Activated naive CD4-positive, alpha-beta T cell treated with anti-CD3 and anti-CD28 coated beads, Interleukin-2, amount 50 U/mL, for 24 hours (primary cell): ENCODE data around the gene RTN3.
A peak's percentile ranks its signal among the peaks of the same experiment; 100 is the strongest.
"Not testable (repeated sequence)": the region's sequence is repeated elsewhere in the genome, so short reads cannot be mapped to it uniquely, and the experiment has no call there.

Experiments
- H3K27ac Mint-ChIP-seq: one replicate; pipeline ENCODE4 v1.8.0; 2021; ENCODE audit warnings: mild to moderate bottlenecking, mixed read lengths
- H3K27me3 Mint-ChIP-seq: one replicate; pipeline ENCODE4 v1.8.0; 2021; ENCODE audit warnings: mixed read lengths
- H3K36me3 Mint-ChIP-seq: one replicate; pipeline ENCODE4 v1.8.0; 2021; ENCODE audit warnings: mixed read lengths
- H3K4me1 Mint-ChIP-seq: one replicate; pipeline ENCODE4 v1.8.0; 2021; ENCODE audit warnings: mixed read lengths
- H3K4me3 Mint-ChIP-seq: one replicate; pipeline ENCODE4 v1.8.0; 2021; ENCODE audit warnings: mild to moderate bottlenecking, mixed read lengths
- H3K9me3 Mint-ChIP-seq: one replicate; pipeline ENCODE4 v1.8.0; 2021; ENCODE audit warnings: mixed read lengths

RTN3 gene

DNA sequence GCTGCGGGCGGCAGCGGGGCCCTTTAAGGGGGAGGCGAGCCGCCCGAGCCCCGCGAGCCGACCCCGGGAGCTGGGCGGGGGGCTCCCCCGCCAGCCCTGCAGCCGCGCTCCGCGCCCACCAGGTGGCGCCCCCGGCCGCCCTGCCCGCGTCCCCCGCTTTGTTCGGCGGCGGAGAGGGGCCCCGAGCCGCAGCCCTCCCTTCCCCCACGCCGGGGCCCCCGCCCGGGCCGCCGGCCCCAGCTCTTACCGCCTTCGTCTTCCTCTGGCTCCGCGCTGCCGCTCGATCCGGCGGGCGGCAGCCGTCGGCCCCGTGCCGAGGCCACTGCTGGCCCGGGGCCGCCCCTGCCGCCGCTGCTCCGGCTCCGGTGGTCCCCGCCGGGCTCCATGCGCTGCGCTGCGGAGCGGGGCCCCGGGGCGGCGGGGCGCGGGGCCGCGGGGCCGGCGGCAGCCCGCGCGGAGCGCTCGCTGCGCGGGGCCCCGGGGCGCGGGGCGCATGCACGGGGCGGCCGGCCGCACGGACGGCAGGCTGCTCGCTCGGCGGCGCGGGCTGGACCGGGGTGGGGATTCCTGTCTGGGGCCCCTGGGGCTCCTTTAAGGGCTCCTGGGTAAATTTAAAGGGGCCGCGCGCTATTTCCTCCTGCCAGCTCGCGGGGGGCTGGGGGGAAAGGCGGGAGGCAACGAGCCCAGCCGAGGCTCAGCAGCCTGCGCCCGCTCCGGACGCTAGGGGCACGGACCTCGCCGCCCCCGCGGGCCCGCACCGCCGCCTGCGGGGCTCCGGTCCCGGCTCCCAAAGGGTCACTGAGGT is 87.1 kb downstream of the RTN3 start, which contains the start of gene ZFTA:
TSS of gene ZFTA (minus strand) at position 539 of the 805 bp plus-strand sequence. CDS start at position 386, 153 bp downstream.
- Mint-ChIP-seq H3K9me3 (no peaks in the 10 kb centered on the region), H3K36me3 (no peaks in the 10 kb centered on the region), H3K27ac (peak within 1 kb of the TSS; percentile 96), H3K27me3 (peaks cover 3% of the 10 kb centered on the region), H3K4me3 (peak within 1 kb of the TSS; percentile 96), H3K4me1 (peaks cover 8% of the 10 kb centered on the region)

- Mint-ChIP-seq H3K27ac (no peak overlapping the region), H3K4me3 (no peak overlapping the region), H3K4me1 (peaks cover 8% of the 10 kb centered on the region), H3K27me3 (peaks cover 3% of the 10 kb centered on the region), H3K9me3 (no peaks in the 10 kb centered on the region), H3K36me3 (no peaks in the 10 kb centered on the region)
Observed at GRCh38 chr11:63769042-63769713, 87.9 kb downstream of the RTN3 start.

GRCh38 chr11:63769714-63770455 is 88.6 kb downstream of the RTN3 start:
- peaks cover 8% of the 10 kb centered on the region for H3K4me1 Mint-ChIP-seq
- H3K36me3 Mint-ChIP-seq, result no peaks in the 10 kb centered on the region
- H3K27ac Mint-ChIP-seq, result no peak overlapping the region
- peaks cover 3% of the 10 kb centered on the region for H3K27me3 Mint-ChIP-seq
- H3K9me3 Mint-ChIP-seq, result no peaks in the 10 kb centered on the region
- peak overlapping the region; percentile 74 for H3K4me3 Mint-ChIP-seq

- H3K4me1 Mint-ChIP-seq, result peaks cover 8% of the 10 kb centered on the region
- H3K27ac Mint-ChIP-seq, result no peak overlapping the region
- H3K36me3 Mint-ChIP-seq, result no peaks in the 10 kb centered on the region
- no peak overlapping the region for H3K4me3 Mint-ChIP-seq
- no peaks in the 10 kb centered on the region for H3K9me3 Mint-ChIP-seq
- peaks cover 3% of the 10 kb centered on the region for H3K27me3 Mint-ChIP-seq
Observed at GRCh38 chr11:63770763-63771162, 89.5 kb downstream of the RTN3 start.

DNA sequence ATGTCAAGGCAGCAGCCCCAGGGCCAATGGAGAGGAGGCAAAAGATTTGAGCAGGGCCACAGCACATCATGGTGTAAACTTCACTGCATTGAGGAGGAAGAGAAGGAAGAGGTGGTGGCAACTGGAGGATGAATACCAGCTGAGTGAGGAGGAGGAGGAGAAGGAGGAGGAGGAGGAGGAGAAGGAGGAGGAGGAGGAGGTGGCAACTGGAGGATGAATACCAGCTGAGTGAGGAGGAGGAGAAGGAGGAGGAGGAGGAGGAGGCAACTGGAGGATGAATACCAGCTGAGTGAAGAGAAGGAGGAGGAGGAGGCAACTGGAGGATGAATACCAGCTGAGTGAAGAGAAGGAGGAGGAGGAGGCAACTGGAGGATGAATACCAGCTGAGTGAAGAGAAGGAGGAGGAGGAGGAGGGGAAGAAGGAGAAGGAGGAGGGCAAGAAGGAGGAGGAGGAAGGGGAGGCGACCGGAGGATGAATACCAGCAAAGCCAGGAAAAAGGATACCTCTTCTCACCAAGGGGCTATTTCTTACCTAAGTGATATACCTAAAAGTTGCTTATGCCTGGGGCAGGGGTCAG is 90.5 kb downstream of the RTN3 start:
- H3K27me3 Mint-ChIP-seq, H3K9me3 Mint-ChIP-seq, H3K36me3 Mint-ChIP-seq, H3K4me1 Mint-ChIP-seq, H3K4me3 Mint-ChIP-seq: not testable (repeated sequence)
- H3K27ac Mint-ChIP-seq, result peak overlapping the region; percentile 48

DNA sequence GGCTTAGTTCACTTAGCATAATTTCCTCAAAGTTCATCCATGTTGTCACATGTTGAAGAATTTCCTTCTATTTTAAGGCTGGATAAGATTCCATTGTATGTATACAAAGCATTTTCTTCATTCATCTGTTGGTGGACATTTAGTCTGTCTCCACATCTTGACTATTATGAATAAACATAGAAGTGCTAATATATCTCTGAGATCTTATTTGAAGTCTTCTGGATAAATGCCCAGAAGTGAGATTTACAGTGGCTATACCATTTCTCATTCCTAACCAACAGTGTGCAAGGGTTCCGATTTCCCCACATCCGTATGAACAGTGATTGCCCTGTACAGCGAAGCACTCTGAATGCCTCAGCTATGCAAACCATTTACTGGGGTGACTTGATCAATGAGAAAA is 93.9 kb downstream of the RTN3 start:
- Mint-ChIP-seq H3K36me3 (no peaks in the 10 kb centered on the region), H3K27ac (no peak overlapping the region), H3K4me3 (no peak overlapping the region), H3K4me1 (no peaks in the 10 kb centered on the region), H3K27me3 (peaks cover 3% of the 10 kb centered on the region), H3K9me3 (no peaks in the 10 kb centered on the region)

DNA sequence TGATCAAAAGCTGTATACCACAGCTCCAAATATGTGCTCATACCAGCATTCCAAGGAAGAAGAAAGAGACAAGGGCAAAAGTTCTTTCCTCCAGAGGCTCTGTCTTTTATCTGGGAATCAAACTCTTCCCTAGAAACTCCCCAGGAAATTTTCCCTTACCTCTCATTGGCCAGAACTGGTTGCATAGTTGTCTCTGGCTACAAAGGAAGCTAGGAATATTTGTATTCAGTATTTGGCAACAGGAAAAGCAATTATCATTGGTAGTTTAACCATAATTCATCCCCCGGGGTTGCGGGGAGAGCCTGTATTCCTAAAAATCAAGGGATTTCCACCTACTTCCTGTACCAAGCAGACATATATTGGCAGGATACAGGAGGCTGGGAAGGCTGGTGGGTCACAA is 97.7 kb downstream of the RTN3 start:
- no peak overlapping the region for H3K27ac Mint-ChIP-seq
- no peaks in the 10 kb centered on the region for H3K4me1 Mint-ChIP-seq
- H3K4me3 Mint-ChIP-seq, result no peak overlapping the region
- H3K27me3 Mint-ChIP-seq, result no peaks in the 10 kb centered on the region
- no peaks in the 10 kb centered on the region for H3K36me3 Mint-ChIP-seq
- no peaks in the 10 kb centered on the region for H3K9me3 Mint-ChIP-seq

DNA sequence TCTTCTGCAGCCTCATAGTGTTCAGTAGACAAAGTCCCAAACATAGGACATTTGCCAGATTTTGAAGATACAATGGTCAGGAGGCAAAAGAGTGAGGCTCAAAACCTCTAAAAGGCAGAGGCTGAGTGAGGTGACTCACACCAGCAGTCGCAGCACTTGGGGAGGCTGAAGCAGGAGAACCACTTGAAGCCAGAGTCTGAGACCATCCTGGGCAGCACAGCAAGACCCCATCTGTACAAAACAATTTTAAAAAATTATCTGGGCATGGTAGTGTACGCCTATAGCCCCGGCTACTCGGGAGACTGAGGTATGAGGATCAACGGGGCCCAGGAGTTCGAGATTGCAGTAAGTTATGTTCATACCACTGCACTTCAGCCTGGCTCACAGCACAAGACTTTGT is 101.4 kb downstream of the RTN3 start:
- peaks cover 5% of the 10 kb centered on the region for H3K4me1 Mint-ChIP-seq
- H3K9me3 Mint-ChIP-seq, result no peaks in the 10 kb centered on the region
- no peaks in the 10 kb centered on the region for H3K27me3 Mint-ChIP-seq
- no peak overlapping the region for H3K4me3 Mint-ChIP-seq
- no peak overlapping the region for H3K27ac Mint-ChIP-seq
- no peaks in the 10 kb centered on the region for H3K36me3 Mint-ChIP-seq

DNA sequence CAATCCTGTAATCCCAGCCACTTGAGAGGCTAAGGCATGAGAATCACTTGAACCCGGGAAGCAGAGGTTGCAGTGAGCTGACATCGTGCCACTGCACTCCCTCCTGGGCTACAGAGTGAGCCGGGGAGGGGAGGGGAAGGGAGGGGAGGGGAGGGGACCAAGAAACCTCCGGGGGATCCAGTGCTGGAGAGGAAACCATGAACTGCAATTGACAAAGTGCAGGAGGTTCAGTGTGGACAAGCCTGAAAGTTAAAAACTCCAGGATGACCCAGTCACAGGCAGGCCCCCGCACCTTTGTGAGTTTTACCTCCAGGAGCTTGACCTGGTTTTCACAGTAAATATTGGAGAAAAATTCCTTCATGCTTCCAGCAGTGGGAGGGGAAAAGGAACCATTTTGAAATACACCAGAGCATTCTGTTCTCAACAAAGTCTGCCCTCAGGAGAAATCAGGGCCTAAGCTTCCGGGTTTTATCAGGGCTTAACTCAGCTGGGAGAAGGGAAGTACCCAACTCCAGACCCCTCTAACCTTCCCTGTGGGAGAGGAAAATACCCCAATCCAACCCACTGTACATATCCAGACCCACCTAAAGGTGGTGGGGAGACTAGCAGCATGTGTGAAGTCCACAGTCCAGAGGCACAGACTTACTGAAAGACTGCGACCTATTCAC is 102.8 kb downstream of the RTN3 start:
- peaks cover 5% of the 10 kb centered on the region for H3K4me1 Mint-ChIP-seq
- no peak overlapping the region for H3K27ac Mint-ChIP-seq

GRCh38 chr11:63785823-63786222 is 104.5 kb downstream of the RTN3 start:
- Mint-ChIP-seq H3K4me1 (peaks cover 5% of the 10 kb centered on the region), H3K27ac (no peak overlapping the region), H3K9me3 (no peaks in the 10 kb centered on the region), H3K36me3 (no peaks in the 10 kb centered on the region), H3K4me3 (no peak overlapping the region), H3K27me3 (no peaks in the 10 kb centered on the region)

More for the DNA sequence above, 102.8 kb downstream of the RTN3 start:
- Mint-ChIP-seq H3K4me3 (no peak overlapping the region), H3K9me3 (no peaks in the 10 kb centered on the region), H3K27me3 (no peaks in the 10 kb centered on the region), H3K36me3 (no peaks in the 10 kb centered on the region)

GRCh38 chr11:63791495-63792167 is 110.3 kb downstream of the RTN3 start:
- peaks cover 3% of the 10 kb centered on the region for H3K36me3 Mint-ChIP-seq
- no peaks in the 10 kb centered on the region for H3K27me3 Mint-ChIP-seq
- no peaks in the 10 kb centered on the region for H3K4me1 Mint-ChIP-seq
- no peak overlapping the region for H3K4me3 Mint-ChIP-seq
- no peak overlapping the region for H3K27ac Mint-ChIP-seq
- peaks cover 6% of the 10 kb centered on the region for H3K9me3 Mint-ChIP-seq

GRCh38 chr11:63793161-63793560 is 111.9 kb downstream of the RTN3 start:
- Mint-ChIP-seq H3K4me3 (no peak overlapping the region), H3K27me3 (peaks cover 1% of the 10 kb centered on the region), H3K36me3 (peaks cover 3% of the 10 kb centered on the region), H3K27ac (no peak overlapping the region), H3K4me1 (no peaks in the 10 kb centered on the region), H3K9me3 (peaks cover 6% of the 10 kb centered on the region)

GRCh38 chr11:63795066-63795465 is 113.8 kb downstream of the RTN3 start:
- no peak overlapping the region for H3K4me3 Mint-ChIP-seq
- no peaks in the 10 kb centered on the region for H3K4me1 Mint-ChIP-seq
- H3K36me3 Mint-ChIP-seq, result peaks cover 3% of the 10 kb centered on the region
- H3K27me3 Mint-ChIP-seq, result peaks cover 3% of the 10 kb centered on the region
- peaks cover 6% of the 10 kb centered on the region for H3K9me3 Mint-ChIP-seq
- no peak overlapping the region for H3K27ac Mint-ChIP-seq

- peaks cover 4% of the 10 kb centered on the region for H3K27me3 Mint-ChIP-seq
- no peaks in the 10 kb centered on the region for H3K9me3 Mint-ChIP-seq
- H3K4me3 Mint-ChIP-seq, result no peak overlapping the region
- H3K27ac Mint-ChIP-seq, result no peak overlapping the region
- no peaks in the 10 kb centered on the region for H3K36me3 Mint-ChIP-seq
- no peaks in the 10 kb centered on the region for H3K4me1 Mint-ChIP-seq
Observed at GRCh38 chr11:63800921-63801320, 119.6 kb downstream of the RTN3 start.
